Activated gamma-delta T cell (primary cell): ENCODE results near the gene CPA5.
"Not testable (repeated sequence)": the region's sequence is repeated elsewhere in the genome, so short reads cannot be mapped to it uniquely, and the experiment has no call there.

Experiments
- DNase-seq: peaks from one replicate; lab custom pipeline; 2025; lab: John Stamatoyannopoulos, UW

CPA5 gene

GRCh38 chr7:130358471-130358870 lies 13.9 kb downstream of the CPA5 start:
- DNase-seq, result no peak

- no peak for DNase-seq
These were observed 14.8 kb downstream of the CPA5 start for GRCh38 chr7:130359276-130359857.

GRCh38 chr7:130360518-130360917 lies 15.9 kb downstream of the CPA5 start:
- no peak for DNase-seq

GRCh38 chr7:130361681-130362080 lies 17.1 kb downstream of the CPA5 start:
- DNase-seq, result no peak

GRCh38 chr7:130362251-130362816 lies 17.7 kb downstream of the CPA5 start:
- DNase-seq, result no peak

GRCh38 chr7:130363026-130363847 lies 18.6 kb downstream of the CPA5 start:
- no peak for DNase-seq

GRCh38 chr7:130364451-130364850 lies 19.8 kb downstream of the CPA5 start:
- DNase-seq, result no peak

- no peak for DNase-seq
These were observed 20.5 kb downstream of the CPA5 start for GRCh38 chr7:130365088-130365487.

GRCh38 chr7:130365511-130366441 lies 21.2 kb downstream of the CPA5 start:
- DNase-seq, result no peak

GRCh38 chr7:130366564-130366963 lies 21.9 kb downstream of the CPA5 start:
- DNase-seq, result no peak

- no peak for DNase-seq
These were observed 22.6 kb downstream of the CPA5 start for GRCh38 chr7:130367088-130367755.

- no peak for DNase-seq
These were observed 23.5 kb downstream of the CPA5 start for GRCh38 chr7:130367836-130368746.

- no peak for DNase-seq
These were observed 24.6 kb downstream of the CPA5 start for GRCh38 chr7:130369110-130369711.

- no peak for DNase-seq
These were observed 25.4 kb downstream of the CPA5 start for GRCh38 chr7:130369831-130370550.

GRCh38 chr7:130371046-130371445 lies 26.4 kb downstream of the CPA5 start:
- no peak for DNase-seq

- DNase-seq, result no peak
These were observed 28.0 kb downstream of the CPA5 start for GRCh38 chr7:130372402-130373165.

GRCh38 chr7:130374507-130374906 lies 29.9 kb downstream of the CPA5 start:
- DNase-seq, result no peak

GRCh38 chr7:130376461-130376860 lies 31.8 kb downstream of the CPA5 start:
- DNase-seq, result not testable (repeated sequence)

GRCh38 chr7:130377178-130377577 lies 32.6 kb downstream of the CPA5 start:
- DNase-seq, result no peak
